Liver (tissue), 3 donors: ENCODE data around the gene GRID1.

Experiments used
- ATF3 ChIP-seq: IDR thresholded peaks from 2 replicates; pipeline ENCODE4 v1.6.1; 2016; ENCODE audit warnings: antibody characterized with exemption
- CTCF ChIP-seq: fragments of 150-350 bp; IDR thresholded peaks from 2 replicates; pipeline ENCODE4 v1.5.1; 2017; ENCODE audit warnings: improper control_type of control experiment, low read depth, low read length; ENCODE audit not compliant: missing input control
- EGR1 ChIP-seq, 2 donors: IDR thresholded peaks; 2 replicates each; pipeline ENCODE4 v1.6.1; 2016 to 2018; ENCODE audit warnings: antibody characterized with exemption in 2 of 2, low read depth in 2 of 2
- FOXA2 ChIP-seq: IDR thresholded peaks from 2 replicates; pipeline ENCODE4 v1.6.1; 2016; ENCODE audit warnings: antibody characterized with exemption
- HNF4G ChIP-seq: IDR thresholded peaks from 2 replicates; pipeline ENCODE4 v1.6.1; 2016; ENCODE audit warnings: antibody characterized with exemption
- JUND ChIP-seq, 2 donors: IDR thresholded peaks; 2 replicates each; pipeline ENCODE4 v1.6.1; 2016; ENCODE audit warnings: antibody characterized with exemption in 2 of 2
- NR2F2 ChIP-seq: IDR thresholded peaks from 2 replicates; pipeline ENCODE4 v1.6.1; 2016; ENCODE audit warnings: antibody characterized with exemption
- RAD21 ChIP-seq, 2 donors: IDR thresholded peaks; 2 replicates each; pipeline ENCODE4 v1.6.1; 2016; ENCODE audit warnings: antibody characterized with exemption in 2 of 2, mild to moderate bottlenecking in 2 of 2
- REST ChIP-seq: IDR thresholded peaks from 2 replicates; pipeline ENCODE4 v1.6.1; 2016; ENCODE audit warnings: antibody characterized with exemption, mild to moderate bottlenecking
- SP1 ChIP-seq: IDR thresholded peaks from 2 replicates; pipeline ENCODE4 v1.6.1; 2018; ENCODE audit warnings: antibody characterized with exemption, mild to moderate bottlenecking
- YY1 ChIP-seq: IDR thresholded peaks from 2 replicates; pipeline ENCODE4 v1.6.1; 2016; ENCODE audit warnings: antibody characterized with exemption, mild to moderate bottlenecking
- TF ChIP-seq, protein P1 (sequence below): IDR thresholded peaks from 2 replicates; pipeline ENCODE4 v1.6.1; 2016; ENCODE audit warnings: antibody characterized with exemption
- TF ChIP-seq, protein P2 (sequence below): IDR thresholded peaks from 2 replicates; pipeline ENCODE4 v1.6.1; 2016; ENCODE audit warnings: antibody characterized with exemption
- donor health status: healthy.
- donor health status: healthy.

GRCh38 chr10:85735997-85736396 lies 630.6 kb downstream of the GRID1 start:
- TF ChIP-seq CTCF (no peak), HNF4G (no peak), ATF3 (no peak), JUND (IDR thresholded peaks at IDR 0.05) (no peak), YY1 (no peak), REST (no peak), NR2F2 (no peak), FOXA2 (no peak), EGR1 (IDR thresholded peaks at IDR 0.05; ENCODE audit: low read depth in 2 of 2) (no peak), SP1 (no peak), RAD21 (IDR thresholded peaks at IDR 0.05) (no peak)
- TF ChIP-seq, protein P1, sequence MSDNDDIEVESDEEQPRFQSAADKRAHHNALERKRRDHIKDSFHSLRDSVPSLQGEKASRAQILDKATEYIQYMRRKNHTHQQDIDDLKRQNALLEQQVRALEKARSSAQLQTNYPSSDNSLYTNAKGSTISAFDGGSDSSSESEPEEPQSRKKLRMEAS = no peak
- TF ChIP-seq, protein P2, sequence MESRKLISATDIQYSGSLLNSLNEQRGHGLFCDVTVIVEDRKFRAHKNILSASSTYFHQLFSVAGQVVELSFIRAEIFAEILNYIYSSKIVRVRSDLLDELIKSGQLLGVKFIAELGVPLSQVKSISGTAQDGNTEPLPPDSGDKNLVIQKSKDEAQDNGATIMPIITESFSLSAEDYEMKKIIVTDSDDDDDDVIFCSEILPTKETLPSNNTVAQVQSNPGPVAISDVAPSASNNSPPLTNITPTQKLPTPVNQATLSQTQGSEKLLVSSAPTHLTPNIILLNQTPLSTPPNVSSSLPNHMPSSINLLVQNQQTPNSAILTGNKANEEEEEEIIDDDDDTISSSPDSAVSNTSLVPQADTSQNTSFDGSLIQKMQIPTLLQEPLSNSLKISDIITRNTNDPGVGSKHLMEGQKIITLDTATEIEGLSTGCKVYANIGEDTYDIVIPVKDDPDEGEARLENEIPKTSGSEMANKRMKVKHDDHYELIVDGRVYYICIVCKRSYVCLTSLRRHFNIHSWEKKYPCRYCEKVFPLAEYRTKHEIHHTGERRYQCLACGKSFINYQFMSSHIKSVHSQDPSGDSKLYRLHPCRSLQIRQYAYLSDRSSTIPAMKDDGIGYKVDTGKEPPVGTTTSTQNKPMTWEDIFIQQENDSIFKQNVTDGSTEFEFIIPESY = no peak
